ENCODE data around the gene SIRT5. TPM values are rescaled to one million over a fixed set of nuclear protein-coding genes. Genes with fewer than 3 reads are reported as not detected.

Gene SIRT5
- total and polyA plus RNA-seq, 2 experiments from 2014 or later, result 9.8 to 13.1 TPM

- TF ChIP-seq ZNF462 (CRISPR knock-in tag; IDR thresholded peaks at IDR 0.05) (no peak), JUNB (IDR thresholded peaks at IDR 0.05; ENCODE audit: unreplicated experiment) (no peak), EZH2 (IDR thresholded peaks at IDR 0.05; ENCODE audit: low read depth, unreplicated experiment) (no peak), ZNF331 (CRISPR knock-in tag; IDR thresholded peaks at IDR 0.05; ENCODE audit: low read depth) (no peak)
Measured at GRCh38 chr6:13660893-13661292, 86.5 kb downstream of the SIRT5 start (continued).

GRCh38 chr6:13661647-13662046 lies 87.2 kb downstream of the SIRT5 start:
- no peak overlapping the region for H3K27ac Mint-ChIP-seq
- no peaks in the 10 kb centered on the region for H3K36me3 Mint-ChIP-seq (ENCODE audit: low read depth)
- H3K4me1 Mint-ChIP-seq, result peaks cover 30% of the 10 kb centered on the region
- no peaks in the 10 kb centered on the region for H3K36me3 ChIP-seq (ENCODE audit: insufficient read depth)
- H3K4me2 ChIP-seq, result no peak overlapping the region
- H2AFZ ChIP-seq, result no peak overlapping the region
- no peaks in the 10 kb centered on the region for H3K9me2 ChIP-seq (ENCODE audit: insufficient read depth)
- DNase-seq (ENCODE audit: low spot score), result no peak
- H3K27me3 Mint-ChIP-seq (ENCODE audit: insufficient read depth, low read depth, poor library complexity), result no peaks in the 10 kb centered on the region
- peaks cover 83% of the 10 kb centered on the region for H3K79me2 ChIP-seq (replicated peaks; ENCODE audit: insufficient read depth)
- H3K27ac ChIP-seq (ENCODE audit: low read depth), result no peak overlapping the region
- peaks cover 13% of the 10 kb centered on the region; the same call in 1 of the 2 replicates for H3K4me1 ChIP-seq (ENCODE audit: insufficient read depth)
- H4K20me1 ChIP-seq (replicated peaks; ENCODE audit: insufficient read depth), result peaks cover 6% of the 10 kb centered on the region
- TF ChIP-seq CREB1 (CRISPR knock-in tag; IDR thresholded peaks at IDR 0.05; ENCODE audit: low read depth) (no peak), REST (IDR thresholded peaks at IDR 0.05; ENCODE audit: unreplicated experiment) (no peak), EZH2 (IDR thresholded peaks at IDR 0.05; ENCODE audit: low read depth, unreplicated experiment) (no peak), CTCF (conservative IDR thresholded peaks at IDR 0.05; ENCODE audit: low read depth in 2 of 2) (no peak)
- ATAC-seq, result no peak
- H3F3A ChIP-seq (replicated peaks; ENCODE audit: low read depth), result no peaks in the 10 kb centered on the region
- H3K9me3 Mint-ChIP-seq, result no peaks in the 10 kb centered on the region
- no peaks in the 10 kb centered on the region for H3K27me3 ChIP-seq (ENCODE audit: insufficient read depth)
- H3K4me3 ChIP-seq, result no peak overlapping the region
- no peak overlapping the region for H3K4me3 Mint-ChIP-seq

Measured in GM23338 (cell line).